ENCODE data around the gene BTBD1.
"Not testable (repeated sequence)": the region's sequence is repeated elsewhere in the genome, so short reads cannot be mapped to it uniquely, and the experiment has no call there.

The BTBD1 gene

DNA sequence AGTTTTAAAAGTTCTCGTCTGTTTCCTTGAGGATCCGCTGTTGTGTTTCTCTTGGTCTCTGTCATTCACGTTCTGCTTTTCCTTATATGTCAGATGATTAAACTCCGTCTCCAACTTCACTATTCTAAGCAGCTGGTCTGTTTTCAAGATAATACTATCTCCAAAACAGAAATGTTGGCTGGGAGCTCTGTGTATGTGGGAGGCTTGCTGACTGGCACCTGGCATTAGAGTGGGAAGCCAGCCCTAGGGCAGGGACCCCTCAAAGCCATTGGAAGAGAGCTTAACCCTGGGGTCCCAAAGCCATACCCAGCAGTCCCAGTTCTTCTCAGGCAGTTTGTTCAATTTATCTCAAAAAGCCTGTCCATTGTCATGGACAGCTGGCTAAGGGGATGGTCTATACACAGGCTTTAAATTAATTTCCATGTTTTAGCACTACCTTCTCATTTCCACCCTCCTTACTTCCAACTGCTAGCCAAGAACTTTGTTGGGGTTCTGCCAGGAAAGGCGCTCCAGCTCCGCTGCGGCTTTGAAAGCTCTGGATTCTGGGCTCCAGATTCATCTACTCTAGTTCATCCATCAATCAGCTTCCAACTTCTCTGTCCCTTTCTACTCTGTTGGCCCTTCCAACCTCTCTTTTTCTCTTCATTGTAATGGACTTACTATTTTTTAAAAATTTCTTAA, 9.2 kb downstream of the BTBD1 start:
- no peak for DNase-seq (ENCODE audit: low read depth in 2 of 2)

DNA sequence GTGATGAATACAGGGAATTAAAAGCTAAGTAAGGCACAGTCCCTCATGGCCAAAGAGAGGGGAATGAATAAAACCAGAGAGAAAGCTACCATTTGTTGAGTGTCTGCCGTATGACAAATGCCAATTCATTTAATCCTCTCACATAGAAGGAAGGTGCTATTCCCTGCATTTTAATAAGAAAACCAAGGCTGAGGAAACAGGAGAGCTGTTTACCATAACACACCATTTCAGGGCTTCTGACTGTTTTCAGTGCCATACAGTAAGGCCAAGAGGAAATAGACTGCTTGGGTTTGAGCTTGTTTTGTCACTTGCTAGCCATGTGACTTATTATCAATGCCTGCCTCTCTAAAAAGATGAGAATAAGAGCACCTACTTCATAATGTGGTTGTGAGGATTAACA, 10.1 kb downstream of the BTBD1 start:
- DNase-seq (ENCODE audit: low read depth in 2 of 2) = no peak

DNA sequence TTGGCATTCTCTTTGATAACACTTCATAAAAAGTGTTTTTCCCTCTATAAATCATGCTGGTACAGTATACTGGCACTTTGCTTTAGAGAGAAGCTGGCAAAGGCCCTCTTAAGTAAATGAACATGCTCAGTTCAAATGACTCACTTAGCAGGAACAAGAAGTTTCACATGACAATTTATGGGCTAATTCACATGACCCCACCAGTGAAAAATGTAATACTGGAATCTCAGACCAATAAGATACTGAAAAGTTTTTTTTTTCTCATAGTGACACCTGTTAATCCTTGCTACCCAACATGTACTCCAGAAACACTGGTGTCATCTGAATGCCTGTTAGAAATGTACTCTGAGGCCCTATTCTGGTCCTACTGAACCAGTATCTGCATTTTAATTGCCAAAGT, 13.9 kb downstream of the BTBD1 start:
- DNase-seq (ENCODE audit: low read depth in 2 of 2) = no peak

DNA sequence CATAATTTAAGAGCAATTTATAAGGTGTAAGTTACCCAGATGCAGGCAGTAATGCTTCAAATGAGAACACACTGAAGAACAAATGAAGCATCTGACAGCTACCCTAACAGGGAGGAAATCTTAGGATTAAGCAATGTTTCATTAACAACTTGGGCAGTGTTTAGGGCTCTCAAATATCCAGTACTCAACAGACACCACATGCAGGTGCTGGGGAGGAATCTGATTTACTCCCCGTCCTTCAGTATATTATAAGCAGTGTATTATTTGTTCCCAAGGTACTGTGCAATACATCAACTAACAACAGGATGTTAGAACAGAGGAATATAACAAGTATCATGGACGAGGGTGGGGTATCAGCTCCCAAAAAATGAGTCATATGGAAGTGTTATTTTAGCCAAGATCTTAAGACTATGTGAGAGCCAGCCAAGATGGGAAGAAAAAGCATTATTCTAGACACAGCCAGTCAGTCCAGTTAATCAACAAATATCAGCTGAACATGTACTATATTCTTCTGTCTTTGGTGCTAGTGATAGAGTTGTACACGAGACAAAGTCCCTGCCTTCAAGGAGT, 20.4 kb downstream of the BTBD1 start:
- DNase-seq (ENCODE audit: low read depth in 2 of 2) = no peak

DNA sequence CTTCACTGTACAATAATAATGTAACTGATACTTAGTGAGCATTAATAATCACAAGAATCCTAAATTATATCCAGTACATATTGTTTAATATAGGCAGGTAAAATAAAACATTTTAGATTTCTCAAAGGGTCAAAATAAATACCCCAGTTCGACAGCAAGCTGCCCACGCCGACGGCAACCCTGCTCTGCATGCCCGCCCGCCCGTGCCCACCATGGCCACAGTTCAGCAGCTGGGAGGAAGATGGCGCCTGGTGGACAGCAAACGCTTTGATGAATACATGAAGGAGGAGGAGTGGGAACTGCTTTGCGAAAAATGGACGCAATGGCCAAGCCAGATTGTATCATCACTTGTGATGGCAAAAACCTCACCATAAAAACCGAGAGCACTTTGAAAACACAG, 22.9 kb downstream of the BTBD1 start:
- DNase-seq (ENCODE audit: low read depth in 2 of 2) = no peak

DNA sequence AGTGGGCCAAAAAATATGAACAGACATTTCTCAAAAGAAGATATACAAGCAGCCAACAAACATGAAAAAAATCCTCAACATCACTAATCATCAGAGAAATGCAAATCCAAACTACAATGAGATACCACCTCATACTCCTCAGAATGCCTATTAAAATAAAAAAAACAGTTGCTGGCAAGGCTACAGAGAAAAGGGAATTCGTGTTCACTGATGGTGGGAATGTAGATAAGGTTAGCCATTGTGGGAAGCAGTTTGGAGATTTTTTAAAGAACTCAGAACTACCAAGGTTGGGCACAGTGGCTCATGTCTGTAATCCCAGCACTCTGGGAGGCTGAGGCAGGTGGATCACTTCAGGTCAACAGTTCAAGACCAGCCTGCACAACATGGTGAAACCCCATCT, 27.8 kb downstream of the BTBD1 start:
- DNase-seq (ENCODE audit: low read depth in 2 of 2) = no peak

DNA sequence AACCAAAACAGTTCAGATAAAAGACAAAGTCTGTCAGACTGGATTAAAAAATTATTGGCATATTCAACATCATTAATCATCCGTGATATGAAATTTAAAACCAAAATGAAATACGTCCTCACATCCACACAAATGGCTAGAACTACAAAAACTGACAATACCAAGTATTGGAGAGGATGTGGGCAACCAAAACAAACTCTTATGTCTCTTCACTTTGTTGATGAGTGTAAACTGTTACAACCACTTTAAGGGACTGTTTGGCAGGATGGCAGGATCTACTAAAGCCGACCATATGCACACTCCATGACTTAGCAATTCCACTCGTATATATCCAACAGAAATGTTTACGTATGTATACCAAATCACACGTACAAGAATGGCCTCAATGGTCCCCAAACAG, 30.8 kb downstream of the BTBD1 start:
- DNase-seq (ENCODE audit: low read depth in 2 of 2) = no peak

DNA sequence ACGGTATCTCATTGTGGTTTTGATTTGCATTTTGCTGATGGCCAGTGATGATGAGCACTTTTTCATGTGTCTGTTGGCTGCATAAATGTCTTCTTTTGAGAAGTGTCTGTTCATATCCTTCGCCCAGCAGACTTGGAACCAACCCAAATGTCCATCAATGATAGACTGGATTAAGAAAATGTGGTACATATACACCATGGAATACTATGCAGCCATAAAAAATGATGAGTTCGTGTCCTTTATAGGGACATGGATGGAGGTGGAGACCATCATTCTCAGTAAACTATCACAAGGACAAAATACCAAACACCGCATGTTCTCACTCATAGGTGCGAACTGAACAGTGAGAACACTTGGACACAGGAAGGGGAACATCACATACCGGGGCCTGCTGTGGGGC, 35.8 kb downstream of the BTBD1 start:
- DNase-seq (ENCODE audit: low read depth in 2 of 2) = not testable (repeated sequence)

DNA sequence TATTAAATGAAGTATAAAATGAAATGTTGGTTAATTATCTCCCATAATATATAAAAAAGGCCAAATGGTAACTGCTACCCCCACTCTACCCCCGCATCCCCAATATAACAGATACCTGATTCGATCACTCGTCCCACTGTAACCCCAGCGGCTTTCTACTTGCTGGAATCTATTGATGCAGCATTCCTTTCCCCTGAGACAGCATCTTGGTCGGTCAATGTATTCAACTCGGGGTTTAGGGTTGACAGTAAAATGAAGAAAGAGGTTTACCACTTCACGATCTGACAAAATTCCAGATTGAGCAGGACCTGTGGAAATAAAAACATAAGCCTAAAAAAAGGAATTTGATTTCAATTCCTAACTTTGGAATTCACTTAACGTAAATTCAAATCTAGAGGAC, 37.0 kb downstream of the BTBD1 start:
- DNase-seq (ENCODE audit: low read depth in 2 of 2) = no peak

DNA sequence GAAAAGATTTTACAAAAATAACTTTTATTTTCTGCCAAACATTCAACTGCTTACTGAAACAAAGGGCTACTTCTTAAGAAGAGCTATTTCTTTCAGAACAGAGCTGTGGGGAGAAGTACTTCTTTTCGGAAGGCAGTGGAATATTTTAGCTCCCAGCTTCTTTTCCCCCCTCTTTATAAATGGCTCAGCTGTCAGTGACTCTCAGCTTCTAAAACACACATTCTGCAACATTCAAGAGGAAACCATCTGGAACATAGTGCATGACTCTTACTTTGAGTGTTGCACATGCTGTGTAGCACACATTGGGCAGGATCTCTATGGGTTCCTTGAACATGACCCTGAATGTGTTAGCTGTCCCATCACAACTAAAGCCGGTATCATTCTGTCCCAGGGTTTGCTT, 48.6 kb downstream of the BTBD1 start:
- no peak for DNase-seq (ENCODE audit: low read depth in 2 of 2)

DNA sequence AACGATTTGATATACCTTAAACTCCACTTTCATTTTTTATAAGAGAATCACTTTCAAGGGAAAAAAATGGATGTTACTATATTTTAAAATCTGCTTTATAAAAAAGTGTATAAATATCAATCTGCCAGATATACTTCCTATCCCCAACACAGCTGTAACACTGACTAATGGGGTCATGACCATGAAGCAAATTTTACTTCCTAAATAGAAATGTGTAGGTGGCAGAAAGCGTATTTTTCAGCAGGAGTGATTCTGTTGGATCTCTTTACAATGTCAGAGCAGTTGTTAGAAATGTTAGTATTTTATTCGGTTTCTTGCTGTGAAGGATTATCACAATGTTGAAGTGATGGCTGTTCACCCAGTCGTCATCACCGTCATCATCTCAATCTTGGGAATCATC, 50.1 kb downstream of the BTBD1 start:
- no peak for DNase-seq (ENCODE audit: low read depth in 2 of 2)

DNA sequence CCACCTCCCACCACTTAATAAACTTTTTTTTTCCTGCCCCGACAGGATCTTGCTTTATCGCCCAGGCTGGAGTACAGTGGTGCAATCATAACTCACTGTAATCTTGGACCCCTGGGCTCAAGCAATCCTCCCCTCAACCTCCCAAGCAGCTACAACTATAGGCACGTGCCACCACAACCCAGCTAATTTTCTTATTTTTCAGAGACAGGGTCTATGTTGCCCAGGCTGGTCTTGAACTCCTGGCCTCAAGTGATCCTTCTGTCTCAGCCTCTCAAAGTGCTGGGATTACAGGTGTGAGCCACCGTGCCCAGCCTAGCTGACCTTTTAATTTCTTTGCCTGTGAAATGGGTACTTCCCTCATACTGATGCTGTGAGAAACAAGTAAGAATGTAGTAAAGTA, 51.7 kb downstream of the BTBD1 start:
- DNase-seq (ENCODE audit: low read depth in 2 of 2) = no peak

DNA sequence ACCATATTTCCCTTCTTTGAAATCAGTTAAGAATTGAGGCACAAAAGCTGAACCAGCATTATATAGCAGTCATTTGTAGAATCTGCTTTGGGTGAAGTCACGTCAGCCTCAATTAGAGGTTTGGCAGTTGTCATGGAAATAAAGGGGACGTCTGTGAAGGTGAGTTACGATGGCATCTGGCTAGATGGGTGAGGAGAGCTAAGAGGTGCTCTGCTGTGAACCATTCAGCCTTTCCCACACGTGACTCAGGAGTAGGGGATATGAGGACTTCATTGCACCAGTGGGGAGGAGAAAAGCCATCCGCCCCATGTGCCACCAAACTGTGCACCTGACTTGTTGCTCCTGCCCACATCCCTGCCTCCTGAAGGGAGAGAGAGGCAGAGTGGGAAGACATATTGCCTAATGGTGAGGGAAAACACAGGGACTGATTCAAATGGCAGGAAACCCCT, 52.8 kb downstream of the BTBD1 start:
- DNase-seq (ENCODE audit: low read depth in 2 of 2) = no peak

DNA sequence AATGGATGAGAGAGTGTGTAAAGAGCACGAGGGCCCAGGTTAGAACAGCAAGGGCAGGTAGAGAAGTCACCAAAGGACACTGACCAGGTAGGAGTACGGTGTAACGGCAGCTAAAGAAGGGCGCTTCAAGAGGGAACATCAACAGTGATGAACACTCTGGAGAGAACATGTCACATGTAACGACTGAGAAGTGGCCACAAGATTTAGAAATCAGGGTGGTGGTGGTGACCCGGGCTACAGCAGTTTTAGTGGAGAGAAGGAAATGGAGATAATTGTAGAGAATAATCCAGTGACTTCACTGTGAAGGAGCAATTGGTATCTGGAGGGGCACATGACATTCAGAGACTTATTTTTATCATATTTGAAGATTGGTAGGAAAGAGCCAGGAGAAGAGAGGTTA, 54.4 kb downstream of the BTBD1 start:
- DNase-seq (ENCODE audit: low read depth in 2 of 2) = no peak

DNA sequence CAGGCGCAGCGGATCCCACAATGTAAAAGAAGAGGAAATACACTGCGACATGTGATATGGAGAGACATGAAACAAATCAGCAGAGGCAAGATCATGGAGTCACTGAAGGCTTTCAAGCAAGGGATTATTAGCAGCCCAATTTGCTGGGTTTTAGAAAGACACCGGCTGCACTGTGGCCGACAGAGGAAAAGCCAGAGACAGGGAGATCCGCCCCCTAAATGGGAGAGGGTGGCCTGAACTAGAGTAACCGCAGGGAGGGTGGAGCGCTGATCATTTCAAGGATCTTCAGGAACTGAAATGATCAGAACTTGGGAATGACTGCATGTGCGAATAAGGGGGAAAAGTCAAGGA, 55.0 kb downstream of the BTBD1 start:
- DNase-seq (ENCODE audit: low read depth in 2 of 2) = no peak

DNA sequence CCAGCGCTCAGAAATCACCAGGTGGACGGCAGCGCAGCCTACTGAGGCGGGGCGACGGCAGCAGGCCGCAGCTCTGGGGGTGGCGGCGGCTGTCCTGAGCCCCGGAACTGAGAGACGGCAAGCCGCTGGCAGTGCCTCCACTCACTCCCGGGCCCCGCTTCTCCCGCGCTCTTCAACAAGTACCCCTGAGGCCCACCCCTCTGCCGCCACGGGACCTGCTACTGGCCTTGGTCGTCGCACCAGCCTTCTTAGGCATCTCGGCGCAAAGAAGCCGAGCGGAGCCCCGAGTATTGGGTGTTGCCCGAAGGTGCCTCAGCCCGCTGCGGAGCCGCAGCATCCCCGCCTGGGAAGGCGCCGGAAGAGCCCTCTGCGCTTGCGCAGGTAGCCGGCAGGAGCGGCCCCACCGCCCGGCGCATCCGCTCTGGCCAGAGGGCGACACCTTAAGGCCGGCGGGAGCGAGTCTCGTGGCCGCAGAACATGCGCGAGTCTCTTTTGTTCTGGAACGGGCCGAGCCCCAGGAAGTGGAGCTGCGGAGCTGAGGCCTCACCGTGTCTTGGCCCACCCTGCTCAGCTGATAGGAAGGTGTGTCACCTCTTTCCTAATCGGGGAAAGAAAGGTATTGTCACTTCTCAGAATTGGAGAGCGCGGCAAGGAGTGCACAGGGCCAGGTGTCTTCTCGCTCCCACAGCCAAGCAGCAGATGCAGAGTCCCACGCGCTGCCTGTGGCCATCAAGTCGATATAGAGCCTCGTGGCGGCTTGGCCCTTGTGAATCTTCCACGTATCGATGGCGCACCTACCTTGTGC, 55.6 kb downstream of the BTBD1 start, which contains the start of gene C15orf40:
TSS of gene C15orf40 (minus strand) at position 369 of the 805 bp plus-strand sequence. CDS start at position 337, 32 bp downstream.
- DNase-seq (ENCODE audit: low read depth in 2 of 2) = peak; percentile 80

DNA sequence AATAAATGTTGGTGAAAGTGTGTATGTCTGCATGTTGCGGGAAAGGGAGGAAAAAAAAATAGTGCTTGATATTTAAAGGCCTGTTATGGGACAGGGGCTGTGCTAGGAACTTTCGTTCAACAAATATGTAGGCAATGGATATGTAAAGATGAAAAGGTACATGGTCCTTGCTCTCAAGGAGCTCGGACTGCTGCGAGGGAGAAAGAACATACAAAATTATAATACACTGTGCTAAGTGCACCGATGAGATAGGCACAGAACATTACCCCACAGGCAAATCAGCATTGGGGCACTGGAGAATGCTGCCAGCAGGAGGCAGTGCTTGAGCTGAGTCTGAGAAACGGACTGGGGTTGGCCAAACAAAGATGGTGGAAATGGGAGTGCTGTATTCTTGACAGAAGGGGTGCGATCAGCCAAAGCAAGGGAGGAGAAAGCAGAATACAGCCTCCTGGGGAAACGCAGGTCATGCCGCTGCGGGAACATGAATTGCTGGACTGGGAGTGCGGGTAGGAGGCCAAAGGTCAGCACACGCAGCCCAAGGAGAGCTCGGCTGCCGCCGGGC, 56.3 kb downstream of the BTBD1 start:
- DNase-seq (ENCODE audit: low read depth in 2 of 2) = peak; percentile 59 to 64

DNA sequence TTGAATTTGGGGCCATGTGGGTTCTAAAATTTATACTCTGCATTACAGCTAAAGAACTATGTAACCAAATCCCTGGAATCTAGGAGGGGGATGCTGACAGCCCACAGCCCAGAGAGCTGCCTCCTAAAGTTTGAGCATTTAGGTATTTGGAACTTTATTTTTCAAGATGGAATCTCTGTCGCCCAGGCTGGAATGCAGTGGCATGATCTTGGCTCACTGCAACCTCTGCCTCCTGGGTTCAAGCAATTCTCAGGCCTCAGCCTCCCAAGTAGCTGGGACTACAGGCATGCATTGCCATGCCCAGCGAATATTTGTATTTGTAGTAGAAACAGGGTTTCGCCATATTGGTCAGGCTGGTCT, 66.4 kb downstream of the BTBD1 start:
- DNase-seq (ENCODE audit: low read depth in 2 of 2) = not testable (repeated sequence)

DNA sequence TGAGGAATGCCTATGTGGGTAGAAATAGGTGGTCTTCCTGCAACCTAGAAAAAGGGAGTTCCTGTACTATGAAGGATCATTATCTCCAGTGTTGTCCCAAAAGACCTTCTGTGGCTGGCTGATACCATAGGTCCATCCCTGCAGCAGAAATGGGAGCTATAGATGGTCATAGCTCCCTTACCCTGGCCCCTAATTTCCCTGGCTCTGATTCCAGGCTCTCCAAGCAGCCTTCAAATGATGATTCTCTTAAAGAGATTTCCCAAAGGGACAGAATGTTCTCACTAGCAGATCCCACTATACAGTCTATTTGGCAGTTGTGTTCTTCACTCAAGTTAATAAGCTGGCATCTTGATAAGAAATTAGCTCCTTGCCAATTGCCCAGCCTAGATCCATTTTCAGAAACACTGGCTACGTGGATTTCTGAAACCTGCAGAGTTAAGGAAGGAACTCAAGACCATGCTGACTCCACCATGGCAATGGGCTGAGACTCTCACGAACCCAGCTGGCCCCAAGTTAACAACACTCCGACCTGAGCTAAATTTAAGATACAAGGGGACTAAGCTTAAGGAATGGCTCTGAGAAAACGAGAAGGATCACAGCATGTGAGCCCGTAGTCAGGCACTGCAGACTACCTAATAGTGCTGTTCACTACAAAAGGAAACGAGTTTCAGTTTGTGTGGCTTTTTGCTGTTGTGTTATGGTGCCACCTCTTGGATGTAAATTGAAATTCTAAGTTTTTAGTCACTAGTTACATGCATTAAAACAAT, 67.0 kb downstream of the BTBD1 start:
- DNase-seq (ENCODE audit: low read depth in 2 of 2) = no peak

DNA sequence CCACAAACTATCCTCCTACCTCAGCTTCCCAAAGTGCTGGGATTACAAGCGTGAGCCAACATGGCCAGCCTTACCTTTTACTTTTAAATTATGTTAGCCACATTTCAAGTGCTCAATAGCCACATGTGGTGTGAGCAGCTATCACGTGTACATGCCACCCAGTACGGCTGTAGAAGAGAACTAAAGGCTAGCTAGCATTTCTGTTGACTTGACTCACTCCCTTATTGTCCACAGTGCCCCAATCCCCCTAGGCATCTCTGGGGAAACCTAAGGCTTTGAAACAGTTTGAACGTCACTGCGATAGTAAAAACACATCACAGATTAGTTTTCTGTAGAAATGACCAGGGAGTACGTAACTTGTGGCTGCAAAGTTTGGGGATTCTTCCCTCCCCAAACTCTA, 67.6 kb downstream of the BTBD1 start:
- DNase-seq (ENCODE audit: low read depth in 2 of 2) = no peak

DNA sequence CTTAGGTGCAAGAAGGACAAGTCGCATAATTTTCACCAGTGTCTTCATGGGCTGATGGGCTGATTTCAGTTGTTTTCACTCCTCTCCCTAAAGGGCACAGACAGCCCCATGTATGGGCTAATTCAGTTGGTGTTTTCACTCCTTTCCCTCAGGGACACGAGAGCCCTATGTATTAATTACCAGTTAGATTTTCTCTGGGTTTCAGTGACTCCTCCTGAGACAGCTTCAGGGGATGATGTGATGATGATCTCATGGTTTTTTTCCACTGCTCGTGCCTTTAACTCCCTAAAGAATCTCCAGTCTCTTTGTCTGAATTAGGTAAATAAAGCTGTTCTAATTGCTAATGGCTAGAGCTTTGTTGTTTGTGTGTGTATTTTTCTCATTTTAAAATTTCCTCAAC, 71.1 kb downstream of the BTBD1 start:
- no peak for DNase-seq (ENCODE audit: low read depth in 2 of 2)

DNA sequence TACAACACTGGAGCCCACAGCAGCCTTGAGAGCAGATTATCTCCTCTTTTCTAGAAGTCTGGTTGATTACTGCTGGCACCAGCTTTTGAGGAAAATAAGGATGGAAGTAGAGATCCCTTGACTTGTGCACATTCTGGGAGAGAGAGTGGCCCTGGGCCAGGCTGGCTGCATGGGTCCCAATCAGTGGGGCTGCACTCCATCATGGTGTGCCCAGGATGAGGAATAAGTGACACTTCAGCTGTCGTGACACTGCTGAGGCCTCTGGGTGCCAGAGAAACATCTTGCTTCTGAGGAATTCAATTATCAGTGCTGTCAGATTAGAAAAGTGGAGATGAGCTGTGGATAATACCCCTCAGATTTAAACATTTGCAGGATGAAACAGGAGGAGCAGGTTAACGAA, 72.0 kb downstream of the BTBD1 start:
- no peak for DNase-seq (ENCODE audit: low read depth in 2 of 2)
